ENCODE measurements around the gene ASRGL1. TPM values are rescaled to one million over a fixed set of nuclear protein-coding genes. Genes with fewer than 3 reads are reported as not detected.

ASRGL1 gene
- total and polyA plus RNA-seq, 3 donors from 2014 or later, result 101 to 295 (median 119) TPM

- TF ChIP-seq CTCF (IDR thresholded peaks at IDR 0.05) (no peak), POLR2A (IDR thresholded peaks at IDR 0.05) (no peak)
- 72 to 76% methylated on average over 12 of the region's 12 CpGs for WGBS, 2 donors
- Histone ChIP-seq H3K27me3 (no peaks in the 10 kb centered on the region), H3K27ac (peak overlapping the region in 1 of 2 donors; percentile 33), H3K4me1 (peaks cover 51% of the 10 kb centered on the region), H3K4me3 (no peak overlapping the region), H3K36me3 (ENCODE audit: low read depth, missing control alignments) (no peaks in the 10 kb centered on the region), H3K9me3 (no peaks in the 10 kb centered on the region)
- intact Hi-C loops (cut with DNase I; ENCODE audit: low total_unique reads), result no loop called here
- no peak for DNase-seq
These were observed 65.9 kb downstream of the ASRGL1 start for GRCh38 chr11:62402960-62403730.

- whole genome bisulfite sequencing, 2 donors, result 95 to 96% methylated on average over 6 of the region's 6 CpGs
- TF ChIP-seq POLR2A (IDR thresholded peaks at IDR 0.05), result no peak
- no peak for TF ChIP-seq CTCF (IDR thresholded peaks at IDR 0.05)
- no peak for DNase-seq
- Histone ChIP-seq H3K27ac (no peak overlapping the region), H3K4me1 (peaks cover 39% of the 10 kb centered on the region), H3K9me3 (no peaks in the 10 kb centered on the region), H3K4me3 (no peak overlapping the region), H3K27me3 (no peaks in the 10 kb centered on the region), H3K36me3 (ENCODE audit: low read depth, missing control alignments) (no peaks in the 10 kb centered on the region)
- intact Hi-C loops (cut with DNase I; ENCODE audit: low total_unique reads), result no loop called here
These were observed 67.2 kb downstream of the ASRGL1 start for GRCh38 chr11:62404435-62404834.

- no peaks in the 10 kb centered on the region for H3K27me3 ChIP-seq
- WGBS, 2 donors, result 89 to 90% methylated on average over 5 of the region's 5 CpGs
- no peaks in the 10 kb centered on the region for H3K9me3 ChIP-seq
- H3K4me1 ChIP-seq, result peaks cover 34% of the 10 kb centered on the region
- TF ChIP-seq POLR2A (IDR thresholded peaks at IDR 0.05) (no peak), CTCF (IDR thresholded peaks at IDR 0.05) (no peak)
- no peak overlapping the region for H3K27ac ChIP-seq
- H3K4me3 ChIP-seq, result no peak overlapping the region
- H3K36me3 ChIP-seq (ENCODE audit: low read depth, missing control alignments), result no peaks in the 10 kb centered on the region
- intact Hi-C loops (cut with DNase I; ENCODE audit: low total_unique reads), result no loop called here
- DNase-seq, result no peak
These were observed 67.7 kb downstream of the ASRGL1 start for GRCh38 chr11:62404901-62405300.

GRCh38 chr11:62406034-62406433 lies 68.8 kb downstream of the ASRGL1 start:
- WGBS, 2 donors, result 47 to 59% methylated on average over 4 of the region's 4 CpGs
- no peaks in the 10 kb centered on the region for H3K36me3 ChIP-seq (ENCODE audit: low read depth, missing control alignments)
- intact Hi-C loops (cut with DNase I; ENCODE audit: low total_unique reads), result no loop called here
- no peak overlapping the region for H3K4me3 ChIP-seq
- no peak for TF ChIP-seq CTCF (IDR thresholded peaks at IDR 0.05)
- TF ChIP-seq POLR2A (IDR thresholded peaks at IDR 0.05), result no peak
- no peaks in the 10 kb centered on the region for H3K27me3 ChIP-seq
- H3K4me1 ChIP-seq, result peaks cover 26% of the 10 kb centered on the region
- DNase-seq, result no peak
- H3K9me3 ChIP-seq, result no peaks in the 10 kb centered on the region
- no peak overlapping the region for H3K27ac ChIP-seq

GRCh38 chr11:62409831-62410230 lies 72.6 kb downstream of the ASRGL1 start:
- Histone ChIP-seq H3K36me3 (ENCODE audit: low read depth, missing control alignments) (no peaks in the 10 kb centered on the region), H3K27me3 (no peaks in the 10 kb centered on the region), H3K27ac (no peak overlapping the region), H3K4me3 (no peak overlapping the region), H3K4me1 (peaks cover 16% of the 10 kb centered on the region), H3K9me3 (no peaks in the 10 kb centered on the region)
- intact Hi-C loops (cut with DNase I; ENCODE audit: low total_unique reads), result no loop called here
- WGBS, 2 donors, result 74 to 82% methylated on average over 8 of the region's 8 CpGs
- no peak for DNase-seq
- TF ChIP-seq CTCF (IDR thresholded peaks at IDR 0.05), result no peak
- no peak for TF ChIP-seq POLR2A (IDR thresholded peaks at IDR 0.05)
